LNCaP clone FGC (cell line): ENCODE data around the gene CPNE4.
A peak's percentile ranks its signal among the peaks of the same experiment; 100 is the strongest.

Experiments
- DNase-seq: peaks from one replicate; pipeline ENCODE4 v3.0.0-alpha.2; 2011; ENCODE audit warnings: low read depth
- H3K4me3 ChIP-seq: 2 replicates; pipeline ENCODE4 v1.5.1; 2011; ENCODE audit warnings: mild to moderate bottlenecking, low read depth, low read length, control low read depth
- TF ChIP-seq, protein P1 (sequence below): IDR thresholded peaks from 2 replicates; pipeline ENCODE4 v1.5.1; 2012; ENCODE audit warnings: mild to moderate bottlenecking; ENCODE audit not compliant: control insufficient read depth, insufficient read depth; ENCODE audit errors: extremely low read depth

CPNE4 gene

DNA sequence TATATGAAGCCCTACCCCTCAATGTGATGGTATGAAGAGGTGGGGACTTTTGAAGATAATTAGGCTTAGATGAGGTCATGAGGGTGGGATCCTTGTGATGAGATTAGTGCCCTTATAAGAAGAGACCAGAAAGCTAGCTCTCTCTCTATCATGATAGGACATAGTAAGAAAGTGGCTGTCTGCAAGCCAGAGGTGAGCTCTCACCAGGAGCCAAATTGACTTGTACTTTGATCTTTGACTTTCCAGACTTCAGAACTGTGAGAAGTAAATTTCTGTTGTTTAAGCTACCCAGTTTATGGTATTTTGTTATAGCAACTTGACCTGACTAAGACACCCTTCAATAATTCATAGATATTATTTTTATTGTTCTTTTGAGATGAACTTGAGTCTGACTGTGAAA lies 502.2 kb downstream of the CPNE4 start:
- no peak for DNase-seq
- TF ChIP-seq, protein P1, sequence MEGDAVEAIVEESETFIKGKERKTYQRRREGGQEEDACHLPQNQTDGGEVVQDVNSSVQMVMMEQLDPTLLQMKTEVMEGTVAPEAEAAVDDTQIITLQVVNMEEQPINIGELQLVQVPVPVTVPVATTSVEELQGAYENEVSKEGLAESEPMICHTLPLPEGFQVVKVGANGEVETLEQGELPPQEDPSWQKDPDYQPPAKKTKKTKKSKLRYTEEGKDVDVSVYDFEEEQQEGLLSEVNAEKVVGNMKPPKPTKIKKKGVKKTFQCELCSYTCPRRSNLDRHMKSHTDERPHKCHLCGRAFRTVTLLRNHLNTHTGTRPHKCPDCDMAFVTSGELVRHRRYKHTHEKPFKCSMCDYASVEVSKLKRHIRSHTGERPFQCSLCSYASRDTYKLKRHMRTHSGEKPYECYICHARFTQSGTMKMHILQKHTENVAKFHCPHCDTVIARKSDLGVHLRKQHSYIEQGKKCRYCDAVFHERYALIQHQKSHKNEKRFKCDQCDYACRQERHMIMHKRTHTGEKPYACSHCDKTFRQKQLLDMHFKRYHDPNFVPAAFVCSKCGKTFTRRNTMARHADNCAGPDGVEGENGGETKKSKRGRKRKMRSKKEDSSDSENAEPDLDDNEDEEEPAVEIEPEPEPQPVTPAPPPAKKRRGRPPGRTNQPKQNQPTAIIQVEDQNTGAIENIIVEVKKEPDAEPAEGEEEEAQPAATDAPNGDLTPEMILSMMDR: no peak
- no peak overlapping the region for H3K4me3 ChIP-seq

DNA sequence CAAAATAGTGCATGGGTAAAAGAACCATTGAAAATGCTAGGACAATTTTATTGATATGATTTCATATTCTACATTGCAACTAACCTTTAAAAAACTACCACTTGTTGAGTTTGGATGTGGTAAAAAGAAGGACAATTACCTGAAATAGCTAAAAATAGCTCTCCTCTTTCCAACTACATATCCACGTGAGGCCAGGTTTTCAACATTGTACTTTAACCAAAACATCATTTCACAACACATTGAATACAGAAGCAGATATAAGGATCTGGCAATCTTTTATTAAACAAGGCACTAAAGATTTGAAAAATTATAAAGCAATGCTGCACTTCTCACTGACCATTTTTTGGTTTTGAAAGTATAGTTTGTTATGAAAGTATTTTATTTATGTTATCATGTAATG lies 504.0 kb downstream of the CPNE4 start:
- TF ChIP-seq, protein P1: no peak
- no peak for DNase-seq
- no peak overlapping the region for H3K4me3 ChIP-seq

DNA sequence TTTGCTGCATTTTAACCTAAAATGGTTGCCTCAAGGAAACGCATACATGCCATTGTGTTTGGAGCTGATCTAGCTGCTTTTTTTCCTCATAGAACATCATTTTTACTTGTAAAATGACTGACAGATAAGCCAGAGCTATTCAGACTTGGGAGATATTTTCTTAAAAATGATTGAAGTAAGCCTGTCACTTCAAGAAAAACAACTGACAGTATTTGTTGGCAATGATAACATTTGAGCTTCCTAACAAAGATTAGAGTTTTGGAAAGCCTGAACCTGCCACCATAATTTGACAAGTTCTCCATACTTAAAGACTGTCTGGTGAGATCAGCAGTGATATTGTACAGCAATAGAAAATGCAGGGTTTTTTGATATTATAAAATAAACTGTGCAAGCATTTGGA lies 504.4 kb downstream of the CPNE4 start:
- no peak for DNase-seq
- no peak overlapping the region for H3K4me3 ChIP-seq
- TF ChIP-seq, protein P1: no peak

DNA sequence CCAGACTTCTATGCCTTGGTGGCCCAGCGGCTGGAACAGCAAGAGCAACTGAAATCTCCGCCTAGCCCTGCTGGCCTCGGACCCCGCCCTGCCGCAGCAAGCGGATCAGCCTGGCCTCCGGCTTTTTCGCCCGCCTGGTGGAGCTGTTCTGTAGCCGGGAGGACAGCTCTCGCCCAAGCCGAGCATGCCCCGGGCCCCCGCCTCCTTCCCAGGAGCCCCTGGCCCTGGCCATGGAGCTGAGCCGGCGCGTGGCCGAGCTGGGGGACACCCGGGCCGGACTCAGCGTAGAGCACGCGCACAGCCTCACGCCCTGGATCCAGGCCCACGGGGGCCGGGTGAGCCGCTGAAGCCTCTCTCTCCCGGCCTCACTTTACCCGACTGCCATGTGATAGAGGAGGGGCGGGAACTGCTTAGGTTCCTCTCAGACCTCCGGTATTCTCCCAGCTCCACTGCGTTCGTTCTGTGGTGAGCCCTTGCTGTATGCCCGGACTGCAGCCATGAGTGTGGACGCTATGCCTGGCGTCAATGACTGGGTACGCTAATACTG lies 507.9 kb downstream of the CPNE4 start:
- TF ChIP-seq, protein P1: no peak
- H3K4me3 ChIP-seq: no peak overlapping the region
- DNase-seq: no peak

DNA sequence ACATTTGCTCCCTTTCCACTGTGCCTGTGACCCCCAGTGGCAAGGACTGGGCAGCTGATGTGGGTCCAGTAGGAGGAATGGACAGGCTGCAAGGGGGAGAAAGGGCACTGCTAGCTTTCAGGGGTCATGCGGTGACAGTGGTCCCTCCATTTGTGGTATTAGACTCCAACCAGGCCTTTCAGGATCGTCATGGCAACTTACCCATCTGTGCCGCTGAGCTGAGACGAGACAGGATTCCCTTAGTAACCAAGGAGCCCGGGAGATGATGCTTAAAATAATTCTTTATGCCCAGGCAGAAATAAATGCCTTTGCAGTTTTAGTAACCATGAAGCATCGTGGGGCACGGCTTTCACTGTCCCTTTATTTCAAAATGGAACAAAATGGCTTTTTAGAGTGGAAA lies 516.1 kb downstream of the CPNE4 start:
- TF ChIP-seq, protein P1: no peak
- H3K4me3 ChIP-seq: no peak overlapping the region
- no peak for DNase-seq

DNA sequence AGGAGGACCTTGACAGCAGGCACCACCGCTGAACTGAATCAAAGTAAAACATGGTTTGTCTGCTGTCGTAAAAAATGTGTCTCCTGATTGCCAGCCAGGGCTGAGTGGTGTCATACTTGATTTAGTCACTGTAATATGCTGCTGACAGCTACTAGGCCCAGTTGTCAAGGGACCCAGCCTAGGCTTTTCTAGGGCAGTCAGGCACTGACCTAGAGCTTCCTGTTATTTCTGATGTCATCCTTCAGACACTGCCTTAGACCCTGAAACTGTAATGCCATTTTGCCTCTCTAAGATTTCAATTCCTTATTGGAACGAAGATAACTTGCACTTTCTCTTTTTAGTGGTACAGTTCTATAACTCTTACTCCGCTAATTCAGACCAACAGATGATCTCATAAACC lies 529.4 kb downstream of the CPNE4 start:
- no peak overlapping the region for H3K4me3 ChIP-seq
- no peak for DNase-seq
- TF ChIP-seq, protein P1: no peak

DNA sequence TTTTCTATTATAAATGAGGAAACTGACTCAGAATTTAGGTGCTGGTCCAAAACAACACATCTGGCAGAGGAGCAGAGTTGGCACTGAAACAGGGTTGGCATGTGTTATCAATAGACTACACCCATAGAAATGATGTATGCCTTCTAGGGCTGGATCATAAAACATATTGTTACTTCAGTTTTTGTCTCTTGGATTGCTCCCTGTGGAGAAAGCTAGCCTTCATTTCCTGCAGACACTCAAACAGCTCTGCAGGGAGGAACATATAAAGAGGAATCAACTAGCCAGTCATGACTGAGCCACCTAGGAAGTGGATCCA lies 531.5 kb downstream of the CPNE4 start:
- peak overlapping the region; percentile 83 for H3K4me3 ChIP-seq
- TF ChIP-seq, protein P1: no peak
- DNase-seq: no peak
